WTC11 (cell line): ENCODE results near the gene YDJC. TPM values are rescaled to one million over a fixed set of nuclear protein-coding genes. Genes with fewer than 3 reads are reported as not detected.
"Not testable (repeated sequence)": the region's sequence is repeated elsewhere in the genome, so short reads cannot be mapped to it uniquely, and the experiment has no call there.

Experiments used
- ATAC-seq: fragments of 200-7000 bp; cut with Tn5 transposase; 2 replicates; pipeline ENCODE4 v1.10.0; 2021; ENCODE audit warnings: mild to moderate bottlenecking, moderate library complexity
- CTCF ChIA-PET: fragments of 300-600 bp; sonication (Branson Sonifier 250); formaldehyde crosslinking; loops from one replicate; lab custom pipeline; 2021; ENCODE audit warnings: antibody characterized with exemption; lab: Charles Lee
- POLR2A ChIA-PET: fragments of 350-600 bp; sonication (Branson Sonifier 250); formaldehyde crosslinking; loops from one replicate; lab custom pipeline; 2021; ENCODE audit warnings: antibody characterized with exemption; lab: Charles Lee
- DNase-seq: peaks from one replicate; pipeline ENCODE4 v3.0.0; 2021; ENCODE audit warnings: low spot score
- H3K27ac Mint-ChIP-seq: 2 replicates; pipeline ENCODE4 v1.8.0; 2021; ENCODE audit warnings: mixed read lengths
- H3K27me3 Mint-ChIP-seq: 2 replicates; pipeline ENCODE4 v1.8.0; 2021; ENCODE audit warnings: low read depth, mild to moderate bottlenecking, moderate library complexity, mixed read lengths
- H3K36me3 Mint-ChIP-seq: 2 replicates; pipeline ENCODE4 v1.8.0; 2021; ENCODE audit warnings: mixed read lengths
- H3K4me1 Mint-ChIP-seq: 2 replicates; pipeline ENCODE4 v1.8.0; 2022; ENCODE audit warnings: mixed read lengths
- H3K4me3 Mint-ChIP-seq: 2 replicates; pipeline ENCODE4 v1.8.0; 2021; ENCODE audit warnings: mild to moderate bottlenecking, moderate library complexity, mixed read lengths
- H3K9me3 Mint-ChIP-seq: 2 replicates; pipeline ENCODE4 v1.8.0; 2021; ENCODE audit warnings: mixed read lengths
- AFF4 ChIP-seq: sonication (generic); formaldehyde crosslinking; IDR thresholded peaks from 2 replicates; pipeline ENCODE4 v1.8.1; 2023; ENCODE audit warnings: mild to moderate bottlenecking, missing genetic modification reagents, borderline replicate concordance
- CTCF ChIP-seq: fragments of 200-600 bp; IDR thresholded peaks from 2 replicates; pipeline ENCODE4 v1.8.0; 2022; ENCODE audit warnings: antibody characterized with exemption
- FOXK1 ChIP-seq: sonication (generic); formaldehyde crosslinking; IDR thresholded peaks from 2 replicates; pipeline ENCODE4 v1.8.0; 2022; ENCODE audit warnings: mild to moderate bottlenecking, moderate library complexity, missing genetic modification reagents
- JAZF1 ChIP-seq: fragments of 250-450 bp; sonication (Bioruptor Pico); IDR thresholded peaks from 2 replicates; pipeline ENCODE4 v1.9.0; 2021; ENCODE audit warnings: moderate library complexity, mild to moderate bottlenecking, inconsistent platforms
- JUN ChIP-seq: sonication (generic); formaldehyde crosslinking; IDR thresholded peaks from 2 replicates; pipeline ENCODE4 v1.8.0; 2023; ENCODE audit warnings: mild to moderate bottlenecking, missing genetic modification reagents
- MAX ChIP-seq: sonication (generic); formaldehyde crosslinking; IDR thresholded peaks from 2 replicates; pipeline ENCODE4 v1.8.0; 2022; ENCODE audit warnings: mild to moderate bottlenecking, missing genetic modification reagents
- NFE2L1 ChIP-seq: sonication (generic); formaldehyde crosslinking; IDR thresholded peaks from 2 replicates; pipeline ENCODE4 v1.8.1; 2023; ENCODE audit warnings: missing genetic modification reagents
- NR2C2 ChIP-seq: sonication (generic); formaldehyde crosslinking; IDR thresholded peaks from 2 replicates; pipeline ENCODE4 v1.8.0; 2022; ENCODE audit warnings: mild to moderate bottlenecking, missing genetic modification reagents
- NR3C1 ChIP-seq: sonication (generic); formaldehyde crosslinking; conservative IDR thresholded peaks from 2 replicates; pipeline ENCODE4 v1.8.1; 2023; ENCODE audit warnings: low read depth, mild to moderate bottlenecking, missing genetic modification reagents
- SP1 ChIP-seq: sonication (generic); formaldehyde crosslinking; conservative IDR thresholded peaks from 2 replicates; pipeline ENCODE4 v1.8.1; 2022; ENCODE audit warnings: missing genetic modification reagents
- TCF7 ChIP-seq: sonication (generic); formaldehyde crosslinking; IDR thresholded peaks from 2 replicates; pipeline ENCODE4 v1.8.0; 2022; ENCODE audit warnings: mild to moderate bottlenecking, low read depth, missing genetic modification reagents, moderate library complexity
- ZNF121 ChIP-seq: sonication (generic); formaldehyde crosslinking; IDR thresholded peaks from 2 replicates; pipeline ENCODE4 v1.8.0; 2023; ENCODE audit warnings: missing genetic modification reagents
- ZNF416 ChIP-seq: fragments of 250-450 bp; sonication (Bioruptor Pico); IDR thresholded peaks from 2 replicates; pipeline ENCODE4 v1.9.0; 2021; ENCODE audit warnings: mild to moderate bottlenecking, inconsistent platforms
- ZNF671 ChIP-seq: fragments of 250-450 bp; sonication (Bioruptor Pico); IDR thresholded peaks from 2 replicates; pipeline ENCODE4 v1.8.0; 2021; ENCODE audit warnings: mild to moderate bottlenecking
- total RNA-seq: library from RNA; stranded (reverse); gene quantifications from 3 replicates; pipeline ENCODE4 v1.2.3, GENCODE V29; 2021

Gene YDJC
- total RNA-seq, 1 experiment from 2014 or later, result 39.8 TPM

- H3K4me1 Mint-ChIP-seq, result peaks cover 24% of the 10 kb centered on the region
- H3K4me3 Mint-ChIP-seq, result peak overlapping the region; percentile 92
- ChIA-PET POLR2A (interaction anchor here (2.6 kb wide), 1 partner anchor 9 kb away, joined by 11 read pairs; the partner anchor contains the start of gene SDF2L1), CTCF (interaction anchor here (1.0 to 4.3 kb wide), 6 partner anchors 9 to 288 kb away, joined by 3 to 40 read pairs (median 4); partner anchors contain the start of genes SDF2L1 and YDJC)
- peaks cover 30% of the 10 kb centered on the region for H3K36me3 Mint-ChIP-seq
- TF ChIP-seq SP1 (0 out of 2 replicates have a peak, but pooled peaks have one; percentile 8), JAZF1 (CRISPR knock-in tag) (no peak), AFF4 (no peak), ZNF671 (CRISPR knock-in tag) (no peak), ZNF121 (CRISPR knock-in tag) (no peak), NR2C2 (CRISPR knock-in tag) (no peak), JUN (CRISPR knock-in tag) (no peak)
- ATAC-seq, result 0 out of 2 replicates have a peak, but pooled peaks have one; percentile 1
- no peak for DNase-seq
- peak overlapping the region; percentile 95 for H3K27ac Mint-ChIP-seq
- H3K9me3 Mint-ChIP-seq, result no peaks in the 10 kb centered on the region
- H3K27me3 Mint-ChIP-seq, result no peaks in the 10 kb centered on the region
Observed at GRCh38 chr22:21650823-21651520, 21.1 kb upstream of the YDJC start.

GRCh38 chr22:21650280-21650679 lies 20.5 kb upstream of the YDJC start:
- TF ChIP-seq NFE2L1 (no peak), ZNF416 (CRISPR knock-in tag) (no peak), FOXK1 (CRISPR knock-in tag) (no peak), NR3C1 (CRISPR knock-in tag) (no peak)
- Mint-ChIP-seq H3K36me3 (peaks cover 30% of the 10 kb centered on the region), H3K4me3 (peak overlapping the region; percentile 92), H3K27me3 (no peaks in the 10 kb centered on the region), H3K27ac (peak overlapping the region; percentile 60; the same call in 1 of the 2 replicates), H3K4me1 (peaks cover 24% of the 10 kb centered on the region), H3K9me3 (no peaks in the 10 kb centered on the region)
- ATAC-seq (no peak), DNase-seq (no peak)
- ChIA-PET CTCF (interaction anchor here (1.0 to 4.3 kb wide), 3 partner anchors 8 to 22 kb away, joined by 3 to 40 read pairs (median 9); partner anchors contain the start of genes SDF2L1 and YDJC), POLR2A (no interaction called here)

GRCh38 chr22:21646608-21647590 lies 17.1 kb upstream of the YDJC start:
- POLR2A ChIA-PET, result interaction anchor here (0.6 to 1.0 kb wide), 3 partner anchors 18 to 85 kb away, joined by 3 read pairs; no protein-coding TSS in a partner anchor
- peak; percentile 74 for TF ChIP-seq CTCF
- no peak for TF ChIP-seq MAX (CRISPR knock-in tag)
- TF ChIP-seq TCF7 (CRISPR knock-in tag), result no peak

GRCh38 chr22:21645513-21645912 lies 15.7 kb upstream of the YDJC start:
- CTCF ChIA-PET, result interaction anchor here (0.6 to 4.0 kb wide), 9 partner anchors 9 to 1067 kb away, joined by 3 to 91 read pairs (median 5); partner anchors contain the start of genes CCDC116 and YDJC
- H3K9me3 Mint-ChIP-seq, H3K4me3 Mint-ChIP-seq, ATAC-seq, H3K27ac Mint-ChIP-seq, H3K27me3 Mint-ChIP-seq, DNase-seq, POLR2A ChIA-PET: not testable (repeated sequence)
- H3K4me1 Mint-ChIP-seq, result peaks cover 20% of the 10 kb centered on the region
- H3K36me3 Mint-ChIP-seq, result peaks cover 28% of the 10 kb centered on the region

More at GRCh38 chr22:21646608-21647590, 17.1 kb upstream of the YDJC start:
- no peak overlapping the region; the same call in 1 of the 2 replicates for H3K27ac Mint-ChIP-seq
- CTCF ChIA-PET, result interaction anchor here (0.5 to 4.0 kb wide), 36 partner anchors 8 to 1214 kb away, joined by 3 to 91 read pairs (median 4); partner anchors contain the start of genes CCDC116, PPIL2, PPM1F and YDJC
- no peaks in the 10 kb centered on the region for H3K9me3 Mint-ChIP-seq
- peak; percentile 85 for DNase-seq
- peaks cover 28% of the 10 kb centered on the region for H3K36me3 Mint-ChIP-seq
- no peaks in the 10 kb centered on the region for H3K27me3 Mint-ChIP-seq
- H3K4me3 Mint-ChIP-seq, result no peak overlapping the region
- peaks cover 22% of the 10 kb centered on the region for H3K4me1 Mint-ChIP-seq
- ATAC-seq, result peak; percentile 21
